ENCODE measurements around the gene RFT1. TPM values are rescaled to one million over a fixed set of nuclear protein-coding genes. Genes with fewer than 3 reads are reported as not detected.
A peak's percentile ranks its signal among the peaks of the same experiment; 100 is the strongest.

The RFT1 gene
- total and polyA plus RNA-seq, 2 of the 13 experiments (the other 11 are each of a cell fraction or from before 2014, with no cell fraction given), result 23.2 to 37.0 TPM

DNA sequence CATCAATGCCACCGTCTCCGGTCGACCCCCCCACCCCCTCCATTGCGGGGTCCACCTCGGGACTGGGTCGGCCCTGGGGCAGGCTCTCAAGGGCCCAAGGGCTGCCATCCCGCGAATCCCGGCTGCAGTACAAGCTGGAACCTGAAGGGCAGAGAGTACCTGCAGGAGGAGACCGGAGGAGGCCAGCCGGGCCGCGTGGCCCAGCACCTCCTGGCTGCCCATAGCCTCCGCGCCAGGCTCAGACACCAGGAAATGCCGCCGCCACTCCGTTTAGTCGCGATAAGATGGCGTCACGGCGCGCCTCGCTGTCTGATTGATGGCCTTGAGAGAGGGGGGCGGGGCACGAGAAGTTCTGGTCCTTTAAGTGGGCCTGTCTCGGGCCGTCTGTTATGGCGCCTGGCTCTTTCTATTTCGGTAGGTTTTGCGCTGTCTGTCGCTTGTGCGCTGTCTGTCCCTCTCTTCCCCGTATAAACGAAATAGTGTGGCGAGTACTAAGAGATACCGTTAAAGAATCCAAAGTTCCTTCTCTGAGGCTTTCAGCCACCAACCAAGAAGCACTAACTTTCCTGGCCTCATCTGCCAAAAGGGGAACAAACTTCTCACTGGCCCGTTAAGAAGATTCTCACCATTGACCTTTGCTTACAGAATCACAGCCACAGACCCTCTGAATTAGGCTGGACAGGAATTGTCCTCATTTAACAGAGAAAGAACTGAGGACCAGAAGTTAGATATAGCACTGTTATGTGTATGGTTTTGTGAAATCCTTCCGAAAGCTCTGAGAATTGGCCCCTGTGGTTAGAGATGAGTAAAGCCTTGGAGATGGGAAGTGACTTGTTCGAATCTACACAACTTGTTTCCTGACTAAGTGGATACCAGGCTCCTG lies at the start of gene RFT1 (continued):
- TF ChIP-seq FOXA3 (CRISPR knock-in tag; IDR thresholded peaks at IDR 0.05) (peak; percentile 38), ZNF205 (CRISPR knock-in tag; IDR thresholded peaks at IDR 0.05) (no peak), ZNF501 (CRISPR knock-in tag; IDR thresholded peaks at IDR 0.05) (no peak), CBX1 (IDR thresholded peaks at IDR 0.05; ENCODE audit: low read depth) (peak; percentile 78), ZNF367 (CRISPR knock-in tag; IDR thresholded peaks at IDR 0.05; ENCODE audit: borderline replicate concordance) (no peak), ZNF546 (CRISPR knock-in tag; conservative IDR thresholded peaks at IDR 0.05) (peak; percentile 77; the same call in 1 of the 2 replicates), TAF1 (CRISPR knock-in tag; IDR thresholded peaks at IDR 0.05) (peak; percentile 84), ZNF598 (CRISPR knock-in tag; IDR thresholded peaks at IDR 0.05; ENCODE audit: borderline replicate concordance) (peak; percentile 53; the same call in 1 of the 2 replicates), ZNF652 (CRISPR knock-in tag; IDR thresholded peaks at IDR 0.05; ENCODE audit: borderline replicate concordance, low read depth) (0 out of 2 replicates have a peak, but pooled peaks have one; percentile 23), MEF2D (CRISPR knock-in tag; IDR thresholded peaks at IDR 0.05) (0 out of 2 replicates have a peak, but pooled peaks have one; percentile 23), NFKB2 (CRISPR knock-in tag; IDR thresholded peaks at IDR 0.05; ENCODE audit: borderline replicate concordance) (peak; percentile 53; the same call in 1 of the 2 replicates), DPF2 (CRISPR knock-in tag; IDR thresholded peaks at IDR 0.05; ENCODE audit: borderline replicate concordance, low read depth) (no peak), ZNF615 (CRISPR knock-in tag; IDR thresholded peaks at IDR 0.05; ENCODE audit: borderline replicate concordance) (peak; percentile 76; the same call in 1 of the 2 replicates), YY1 (IDR thresholded peaks at IDR 0.05; ENCODE audit: insufficient read depth, insufficient replicate concordance, low read depth, low read length) (peak; percentile 90), ZNF577 (CRISPR knock-in tag; IDR thresholded peaks at IDR 0.05; ENCODE audit: borderline replicate concordance, low read depth) (no peak), ZNF10 (CRISPR knock-in tag; IDR thresholded peaks at IDR 0.05; ENCODE audit: borderline replicate concordance, low read depth) (no peak), ZNF331 (CRISPR knock-in tag; IDR thresholded peaks at IDR 0.05) (no peak; the same call in 1 of the 2 replicates), ZNF678 (CRISPR knock-in tag; IDR thresholded peaks at IDR 0.05) (0 out of 2 replicates have a peak, but pooled peaks have one; percentile 35), TBL1XR1 (IDR thresholded peaks at IDR 0.05; ENCODE audit: borderline replicate concordance, low read length, partially characterized antibody) (peak; percentile 52)
- TF ChIP-seq, protein P1, sequence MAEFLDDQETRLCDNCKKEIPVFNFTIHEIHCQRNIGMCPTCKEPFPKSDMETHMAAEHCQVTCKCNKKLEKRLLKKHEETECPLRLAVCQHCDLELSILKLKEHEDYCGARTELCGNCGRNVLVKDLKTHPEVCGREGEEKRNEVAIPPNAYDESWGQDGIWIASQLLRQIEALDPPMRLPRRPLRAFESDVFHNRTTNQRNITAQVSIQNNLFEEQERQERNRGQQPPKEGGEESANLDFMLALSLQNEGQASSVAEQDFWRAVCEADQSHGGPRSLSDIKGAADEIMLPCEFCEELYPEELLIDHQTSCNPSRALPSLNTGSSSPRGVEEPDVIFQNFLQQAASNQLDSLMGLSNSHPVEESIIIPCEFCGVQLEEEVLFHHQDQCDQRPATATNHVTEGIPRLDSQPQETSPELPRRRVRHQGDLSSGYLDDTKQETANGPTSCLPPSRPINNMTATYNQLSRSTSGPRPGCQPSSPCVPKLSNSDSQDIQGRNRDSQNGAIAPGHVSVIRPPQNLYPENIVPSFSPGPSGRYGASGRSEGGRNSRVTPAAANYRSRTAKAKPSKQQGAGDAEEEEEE (CRISPR knock-in tag; IDR thresholded peaks at IDR 0.05; ENCODE audit: borderline replicate concordance), result no peak
- TF ChIP-seq, protein P2, sequence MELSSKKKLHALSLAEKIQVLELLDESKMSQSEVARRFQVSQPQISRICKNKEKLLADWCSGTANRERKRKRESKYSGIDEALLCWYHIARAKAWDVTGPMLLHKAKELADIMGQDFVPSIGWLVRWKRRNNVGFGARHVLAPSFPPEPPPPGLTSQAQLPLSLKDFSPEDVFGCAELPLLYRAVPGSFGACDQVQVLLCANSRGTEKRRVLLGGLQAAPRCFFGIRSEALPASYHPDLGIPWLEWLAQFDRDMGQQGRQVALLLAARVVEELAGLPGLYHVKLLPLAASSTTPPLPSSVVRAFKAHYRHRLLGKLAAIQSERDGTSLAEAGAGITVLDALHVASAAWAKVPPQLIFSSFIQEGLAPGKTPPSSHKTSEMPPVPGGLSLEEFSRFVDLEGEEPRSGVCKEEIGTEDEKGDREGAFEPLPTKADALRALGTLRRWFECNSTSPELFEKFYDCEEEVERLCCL (CRISPR knock-in tag; IDR thresholded peaks at IDR 0.05; ENCODE audit: borderline replicate concordance), result 0 out of 2 replicates have a peak, but pooled peaks have one; percentile 47
- TF ChIP-seq, protein P3, sequence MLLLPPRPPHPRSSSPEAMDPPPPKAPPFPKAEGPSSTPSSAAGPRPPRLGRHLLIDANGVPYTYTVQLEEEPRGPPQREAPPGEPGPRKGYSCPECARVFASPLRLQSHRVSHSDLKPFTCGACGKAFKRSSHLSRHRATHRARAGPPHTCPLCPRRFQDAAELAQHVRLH (CRISPR knock-in tag; IDR thresholded peaks at IDR 0.05; ENCODE audit: borderline replicate concordance, low read depth), result peak; percentile 34; the same call in 1 of the 2 replicates
- TF ChIP-seq, protein P4, sequence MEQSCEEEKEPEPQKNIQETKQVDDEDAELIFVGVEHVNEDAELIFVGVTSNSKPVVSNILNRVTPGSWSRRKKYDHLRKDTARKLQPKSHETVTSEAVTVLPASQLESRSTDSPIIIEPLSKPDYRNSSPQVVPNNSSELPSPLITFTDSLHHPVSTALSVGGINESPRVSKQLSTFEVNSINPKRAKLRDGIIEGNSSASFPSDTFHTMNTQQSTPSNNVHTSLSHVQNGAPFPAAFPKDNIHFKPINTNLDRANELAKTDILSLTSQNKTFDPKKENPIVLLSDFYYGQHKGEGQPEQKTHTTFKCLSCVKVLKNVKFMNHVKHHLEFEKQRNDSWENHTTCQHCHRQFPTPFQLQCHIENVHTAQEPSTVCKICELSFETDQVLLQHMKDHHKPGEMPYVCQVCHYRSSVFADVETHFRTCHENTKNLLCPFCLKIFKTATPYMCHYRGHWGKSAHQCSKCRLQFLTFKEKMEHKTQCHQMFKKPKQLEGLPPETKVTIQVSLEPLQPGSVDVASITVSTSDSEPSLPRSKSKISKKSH (CRISPR knock-in tag; IDR thresholded peaks at IDR 0.05; ENCODE audit: borderline replicate concordance), result peak; percentile 95
